Right ventricle myocardium superior (tissue), 1 donor: ENCODE data around the gene ZMAT3. TPM values are rescaled to one million over a fixed set of nuclear protein-coding genes. Genes with fewer than 3 reads are reported as not detected.
A peak's percentile ranks its signal among the peaks of the same experiment; 100 is the strongest.
"Not testable (repeated sequence)": the region's sequence is repeated elsewhere in the genome, so short reads cannot be mapped to it uniquely, and the experiment has no call there.

Experiments used
- ATAC-seq: fragments of 200-7000 bp; cut with Tn5 transposase; one replicate; pipeline ENCODE4 v1.9.1; 2020; ENCODE audit warnings: mild to moderate bottlenecking; ENCODE audit not compliant: poor library complexity
- DNase-seq: peaks from one replicate; pipeline ENCODE4 v3.0.0-alpha.2; 2020
- intact Hi-C: fragments of 100-400 bp; cut with DNase I; formaldehyde crosslinking; loops from one replicate; pipeline ENCODE4 v1.11.2; 2022
- total RNA-seq: library from RNA; stranded (reverse); fragmentation: NEBNext Ultra II Directional; extraction: Animal tissue kit (Norgen Biotek cat#: 25700); gene quantifications from one replicate; pipeline ENCODE4 v1.2.1, GENCODE V29; 2021
- donor health status: DM: no; HTN: yes; CAD: no; lungs with severe emphysema.

Gene ZMAT3
- total RNA-seq, 1 donor from 2014 or later = 12.9 TPM

GRCh38 chr3:179032454-179033303, 38.9 kb downstream of the ZMAT3 start:
- intact Hi-C loops, ATAC-seq, DNase-seq: not testable (repeated sequence)

DNA sequence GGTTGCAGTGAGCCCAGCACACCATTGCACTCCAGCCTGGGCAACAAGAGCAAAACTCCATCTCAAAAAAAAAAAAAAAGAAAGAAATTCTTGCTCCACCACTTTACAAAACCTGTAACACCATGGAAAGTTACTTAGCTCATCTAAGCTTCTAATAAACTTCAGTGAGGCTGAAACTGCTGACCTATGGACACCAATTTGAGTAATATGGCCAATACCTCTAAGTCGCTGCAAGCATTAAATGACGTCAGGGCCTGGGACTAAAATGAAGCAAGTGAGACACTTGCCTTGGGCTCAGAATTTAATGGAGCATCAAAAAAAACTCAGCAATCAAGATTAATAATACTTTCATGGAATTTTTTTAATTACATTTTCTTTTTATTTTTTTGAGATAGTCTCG, 42.5 kb downstream of the ZMAT3 start:
- ATAC-seq = no peak
- intact Hi-C loops = no loop called here
- no peak for DNase-seq

- no peak for ATAC-seq
- intact Hi-C loops = no loop called here
- no peak for DNase-seq
Measured at GRCh38 chr3:179028408-179028807, 43.2 kb downstream of the ZMAT3 start.

DNA sequence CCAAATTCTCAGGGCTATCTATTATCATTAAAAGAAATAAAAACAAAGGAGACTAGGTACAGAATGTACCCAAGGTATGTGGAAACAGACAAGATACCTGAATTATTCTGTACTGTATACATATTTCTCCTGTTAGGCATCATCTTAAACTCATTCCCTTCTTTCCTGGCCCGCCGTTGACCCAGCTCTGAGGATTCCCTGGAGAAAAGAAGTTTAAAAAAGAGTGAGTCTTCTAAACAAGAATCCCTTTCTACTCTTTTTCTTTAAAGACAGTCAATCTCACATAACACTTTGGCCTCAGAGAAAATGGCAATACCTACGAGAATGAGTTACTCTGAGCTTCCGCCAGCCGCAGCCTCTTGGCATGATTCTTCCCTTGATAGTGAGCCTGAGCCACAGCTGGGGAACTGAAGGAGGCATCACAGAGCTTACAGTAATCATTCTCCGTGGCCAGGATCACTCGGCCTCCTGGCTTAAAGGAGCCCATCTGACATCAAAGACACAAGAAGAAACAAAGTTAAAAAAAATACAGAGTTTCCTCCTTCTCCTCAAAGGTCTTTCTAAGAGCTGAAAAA, 44.2 kb downstream of the ZMAT3 start:
- intact Hi-C loops = no loop called here
- no peak for DNase-seq
- ATAC-seq = no peak

DNA sequence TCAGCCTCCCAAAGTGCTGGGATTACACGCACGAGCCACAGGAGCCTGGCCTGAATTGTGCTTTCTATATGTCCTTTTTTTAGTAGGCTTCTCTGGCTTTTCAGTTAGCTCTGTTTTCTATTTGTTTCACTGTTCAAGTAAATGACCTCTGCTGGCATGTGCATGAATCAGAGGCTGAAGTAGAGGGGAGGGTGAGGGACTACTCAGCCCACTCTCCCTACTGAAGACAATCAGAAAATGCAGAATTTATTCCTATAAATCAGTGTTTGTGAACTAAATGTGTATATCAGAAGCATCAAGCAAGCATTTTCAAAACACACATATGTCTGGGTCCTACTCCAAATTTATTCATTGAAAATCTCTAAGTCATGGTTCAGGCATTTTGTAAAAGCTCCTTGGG, 45.0 kb downstream of the ZMAT3 start:
- ATAC-seq (no peak), DNase-seq (no peak)
- intact Hi-C loops = no loop called here

DNA sequence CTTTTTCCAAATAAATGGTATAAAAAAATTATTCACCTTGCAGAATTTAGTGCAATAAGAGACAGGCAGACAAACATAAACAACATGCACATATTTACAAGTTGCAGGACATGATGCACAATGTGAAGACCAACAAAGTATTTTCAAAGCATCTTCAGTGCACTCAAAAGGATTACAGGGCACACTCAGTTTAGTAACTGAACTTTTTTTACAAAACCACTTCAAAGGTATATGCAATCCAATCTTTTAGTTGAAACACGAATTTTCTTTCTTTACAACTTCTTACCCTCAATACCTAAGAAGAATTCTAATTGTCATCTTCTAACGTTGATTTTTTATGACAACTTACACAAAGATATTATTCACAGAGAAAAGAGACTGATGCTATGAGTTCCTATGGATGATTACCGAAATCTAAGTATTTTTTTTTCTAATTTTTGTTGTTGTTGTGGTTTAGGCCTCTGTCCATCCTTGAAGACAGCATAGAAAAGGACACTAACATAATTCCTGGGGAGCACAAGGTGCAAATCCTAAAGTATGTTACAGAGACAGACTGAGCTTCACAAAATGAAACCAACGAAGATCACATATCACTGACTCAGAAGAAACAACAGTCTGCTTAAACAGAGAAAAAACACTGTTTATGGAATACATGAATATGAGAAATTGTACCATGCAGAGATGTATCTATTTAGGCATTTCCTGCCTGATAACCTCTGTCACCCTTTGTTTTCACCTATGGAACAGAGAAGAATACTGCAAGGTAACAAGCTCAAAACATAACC, 50.3 kb downstream of the ZMAT3 start:
- no peak for ATAC-seq
- intact Hi-C loops = no loop called here
- DNase-seq = no peak

DNA sequence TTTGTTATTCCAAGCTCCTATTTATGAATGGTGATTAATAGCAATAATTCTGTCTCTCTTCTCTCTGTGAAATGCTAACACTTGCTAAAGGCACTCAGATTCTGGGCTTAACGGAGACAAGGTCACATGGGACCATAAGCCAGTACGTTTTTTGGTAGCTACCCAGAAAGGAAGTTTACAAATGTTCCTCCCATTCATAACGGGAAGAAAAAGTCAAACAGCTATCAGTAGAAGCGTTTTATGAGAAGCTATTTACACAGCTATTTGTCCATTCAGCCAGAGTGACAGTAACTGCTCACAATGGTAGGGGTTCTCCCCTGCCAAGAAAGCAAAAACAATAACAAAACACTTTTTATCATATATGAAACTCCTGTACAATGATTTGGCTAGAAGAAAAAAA, 51.5 kb downstream of the ZMAT3 start:
- ATAC-seq (peak; percentile 73), DNase-seq (no peak)
- intact Hi-C loops = no loop called here

- ATAC-seq (no peak), DNase-seq (no peak)
- intact Hi-C loops = loop anchor here (5.0 kb wide), 1 partner anchor 298 kb away; no protein-coding TSS in a partner anchor
Measured at GRCh38 chr3:179018808-179019207, 52.8 kb downstream of the ZMAT3 start.

DNA sequence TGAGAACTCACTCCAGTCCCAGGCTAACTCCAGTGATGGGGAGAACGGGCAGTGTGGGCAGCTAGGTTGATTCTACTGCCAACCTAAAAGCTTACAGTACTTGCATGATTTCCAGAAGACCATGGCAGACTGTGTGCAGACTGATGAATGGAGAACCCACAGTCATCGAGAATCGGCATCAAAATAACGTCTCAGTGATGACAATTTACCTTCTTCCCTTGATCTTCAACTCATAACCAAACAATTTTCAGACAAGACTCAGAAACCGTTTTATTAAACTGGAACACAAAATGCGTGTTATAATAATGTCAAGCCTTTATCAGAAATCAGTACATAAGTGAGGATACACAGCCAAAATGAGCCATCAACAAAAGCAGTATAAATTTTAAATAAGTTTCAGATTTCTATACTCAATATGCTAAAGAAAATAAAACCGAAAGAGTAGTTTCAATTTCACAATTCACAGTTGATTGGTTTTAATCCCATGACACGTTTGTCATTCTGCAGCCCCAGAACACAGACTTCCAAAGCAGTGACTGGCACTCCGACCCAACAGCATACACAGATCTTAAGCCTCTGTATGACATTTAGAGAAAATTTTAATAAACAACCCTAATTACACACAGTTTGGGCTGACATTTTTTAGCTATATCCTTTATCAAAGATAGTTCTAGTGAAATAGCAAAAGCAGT, 54.5 kb downstream of the ZMAT3 start:
- no peak for DNase-seq
- intact Hi-C loops = loop anchor here (5.0 kb wide), 1 partner anchor 300 kb away; no protein-coding TSS in a partner anchor
- no peak for ATAC-seq

GRCh38 chr3:179015551-179016020, 56.0 kb downstream of the ZMAT3 start:
- intact Hi-C loops = loop anchor here (5.0 kb wide), 1 partner anchor 302 kb away; no protein-coding TSS in a partner anchor
- DNase-seq (no peak), ATAC-seq (peak; percentile 86)

- intact Hi-C loops = no loop called here
- ATAC-seq (no peak), DNase-seq (no peak)
Measured at GRCh38 chr3:179005706-179006105, 65.9 kb downstream of the ZMAT3 start.

DNA sequence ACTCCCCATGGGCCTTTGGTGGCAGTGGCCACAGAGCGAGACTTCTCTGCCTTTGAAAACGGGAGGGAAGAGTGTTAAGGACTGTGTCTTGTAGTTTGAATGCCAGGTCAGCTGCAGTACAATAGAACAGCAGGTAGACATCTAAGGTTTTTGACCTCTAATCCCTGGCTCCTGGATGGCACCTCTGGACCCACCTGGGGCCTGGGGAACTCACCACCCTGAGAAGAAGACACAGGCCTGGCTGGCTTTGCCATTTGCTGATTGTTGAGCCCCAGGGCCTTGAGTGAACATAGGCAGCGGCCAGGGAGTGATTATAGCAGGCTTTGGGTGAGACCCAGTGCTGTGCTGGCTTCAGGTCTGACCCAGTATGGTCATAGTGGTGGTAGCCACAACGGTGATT, 66.4 kb downstream of the ZMAT3 start:
- ATAC-seq (no peak), DNase-seq (no peak)
- intact Hi-C loops = no loop called here

GRCh38 chr3:179000659-179001058, 71.0 kb downstream of the ZMAT3 start:
- DNase-seq = no peak
- no peak for ATAC-seq
- intact Hi-C loops = no loop called here

DNA sequence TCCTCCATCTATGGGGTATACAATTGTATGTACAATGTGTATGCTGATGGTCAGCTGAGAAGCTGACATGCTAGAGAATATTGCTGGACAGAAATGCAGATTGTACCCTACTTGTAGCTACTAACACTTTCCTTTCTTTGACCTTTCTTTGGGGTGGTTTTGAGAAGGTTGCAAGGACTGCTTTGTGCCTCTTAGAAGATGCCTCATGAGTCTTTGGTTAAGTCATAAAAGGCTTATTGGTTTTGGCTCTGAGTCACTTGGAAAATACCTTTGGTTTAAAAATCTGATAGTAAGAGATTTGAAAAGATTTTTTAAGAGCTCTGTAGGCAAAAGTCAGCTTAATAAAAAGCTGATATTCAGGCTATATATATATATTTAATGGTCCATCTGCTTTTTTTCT, 71.5 kb downstream of the ZMAT3 start:
- intact Hi-C loops = no loop called here
- ATAC-seq (no peak), DNase-seq (no peak)

DNA sequence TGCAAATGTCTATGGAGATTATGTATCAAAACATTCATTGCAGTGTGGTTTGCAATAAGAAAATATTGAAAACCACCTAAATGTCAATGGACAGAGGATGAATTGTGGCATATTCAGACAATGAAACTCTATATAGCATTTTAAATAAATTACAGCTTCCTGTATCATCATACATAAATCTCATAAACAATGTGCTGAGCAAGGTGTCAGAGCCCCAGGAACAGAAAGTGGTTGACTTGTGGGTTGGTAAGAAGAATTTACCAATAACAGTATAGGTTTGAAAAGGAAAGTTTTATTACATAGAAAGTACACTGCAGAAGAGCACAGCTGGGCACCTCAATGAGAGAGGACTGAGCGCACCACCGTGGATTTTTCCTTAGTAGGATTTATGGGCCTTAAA, 75.2 kb downstream of the ZMAT3 start:
- intact Hi-C loops = no loop called here
- ATAC-seq (no peak), DNase-seq (no peak)

DNA sequence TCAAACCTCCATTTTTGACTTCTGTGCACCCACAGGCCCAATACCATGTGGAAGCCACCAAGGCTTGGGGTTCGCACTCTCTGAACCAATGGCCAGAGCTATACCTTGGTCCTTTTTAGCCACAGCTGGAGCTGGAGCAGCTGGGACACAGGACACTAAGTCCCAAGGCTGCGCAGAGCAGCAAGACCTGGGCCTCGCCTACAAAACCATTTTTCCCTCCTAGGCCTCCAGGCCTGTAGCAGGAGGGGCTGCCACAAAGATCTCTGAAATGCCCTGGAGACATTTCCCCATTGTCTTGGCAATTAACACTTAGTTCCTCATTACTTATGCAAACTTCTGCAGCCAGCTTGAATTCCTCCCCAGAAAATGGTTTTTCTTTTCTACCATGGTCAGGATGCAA, 81.3 kb downstream of the ZMAT3 start:
- DNase-seq = no peak
- no peak for ATAC-seq
- intact Hi-C loops = no loop called here

GRCh38 chr3:178989821-178990220, 81.8 kb downstream of the ZMAT3 start:
- ATAC-seq = no peak
- DNase-seq = no peak
- intact Hi-C loops = no loop called here

- ATAC-seq (no peak), DNase-seq (no peak)
- intact Hi-C loops = no loop called here
Measured at GRCh38 chr3:178987745-178988144, 83.9 kb downstream of the ZMAT3 start.

DNA sequence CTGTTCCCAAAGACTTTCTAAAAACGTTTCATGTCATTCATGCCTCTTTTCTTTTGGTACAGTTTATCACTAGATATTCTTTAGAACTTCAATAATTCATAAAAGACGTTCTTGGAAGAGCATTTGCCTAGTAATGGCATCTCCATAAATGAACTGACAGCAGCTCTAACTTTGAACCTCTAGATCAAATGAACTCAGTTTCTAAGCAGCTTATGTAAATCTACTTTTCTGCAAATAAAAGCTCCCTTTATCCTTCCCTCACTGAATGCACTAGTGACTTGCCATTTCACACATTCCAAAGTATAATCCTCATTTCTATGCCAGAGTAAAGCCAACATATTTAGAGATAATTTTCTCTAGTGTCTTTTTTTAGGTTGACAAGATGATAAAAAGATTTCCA, 85.2 kb downstream of the ZMAT3 start:
- ATAC-seq (no peak), DNase-seq (no peak)
- intact Hi-C loops = no loop called here
